ENCODE data around the gene CCDC28A. TPM values are rescaled to one million over a fixed set of nuclear protein-coding genes. Genes with fewer than 3 reads are reported as not detected.

CCDC28A gene
- total and polyA plus RNA-seq, 3 donors from 2014 or later, result 30.3 to 36.4 (median 35.0) TPM

- intact Hi-C loops (cut with DNase I; ENCODE audit: low total_unique reads), result no loop called here
- Histone ChIP-seq H3K27ac (no peak overlapping the region), H3K36me3 (ENCODE audit: low read depth, missing control alignments) (no peaks in the 10 kb centered on the region), H3K9me3 (no peaks in the 10 kb centered on the region), H3K4me1 (no peaks in the 10 kb centered on the region), H3K4me3 (no peak overlapping the region), H3K27me3 (no peaks in the 10 kb centered on the region)
- TF ChIP-seq CTCF (IDR thresholded peaks at IDR 0.05) (no peak), POLR2A (IDR thresholded peaks at IDR 0.05) (no peak)
- 86 to 93% methylated on average over 9 of the region's 9 CpGs for WGBS, 2 donors
- DNase-seq, result no peak
Measured at GRCh38 chr6:138805016-138805765, 31.6 kb downstream of the CCDC28A start.

DNA sequence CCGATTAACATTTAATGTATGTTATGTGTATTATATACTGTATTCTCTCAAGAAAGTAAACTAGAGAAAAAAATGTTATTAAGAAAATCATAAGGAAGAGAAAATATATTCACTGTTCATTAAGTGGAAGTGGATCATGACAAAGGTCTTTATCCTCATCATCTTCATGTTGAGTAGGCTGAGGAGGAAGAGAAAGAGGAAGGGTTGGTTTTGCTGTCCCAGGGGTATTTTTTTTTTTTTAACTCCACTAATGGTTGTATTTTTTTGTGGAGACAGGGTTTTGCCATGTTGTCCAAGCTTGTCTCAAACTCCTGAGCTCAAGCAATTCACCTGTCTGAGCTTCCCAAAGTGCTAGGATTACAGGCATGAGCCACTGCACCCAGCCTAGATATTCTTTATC lies 33.3 kb downstream of the CCDC28A start:
- 95 to 100% methylated on average over 1 of the region's 1 CpG for WGBS, 2 donors
- TF ChIP-seq CTCF (IDR thresholded peaks at IDR 0.05) (no peak), POLR2A (IDR thresholded peaks at IDR 0.05) (no peak)
- intact Hi-C loops (cut with DNase I; ENCODE audit: low total_unique reads), result no loop called here
- Histone ChIP-seq H3K27ac (no peak overlapping the region), H3K36me3 (ENCODE audit: low read depth, missing control alignments) (no peaks in the 10 kb centered on the region), H3K27me3 (no peaks in the 10 kb centered on the region), H3K9me3 (no peaks in the 10 kb centered on the region), H3K4me3 (no peak overlapping the region), H3K4me1 (no peaks in the 10 kb centered on the region)
- DNase-seq, result no peak

- Histone ChIP-seq H3K9me3 (no peaks in the 10 kb centered on the region), H3K27ac (no peak overlapping the region), H3K4me3 (no peak overlapping the region), H3K4me1 (no peaks in the 10 kb centered on the region), H3K36me3 (ENCODE audit: low read depth, missing control alignments) (no peaks in the 10 kb centered on the region), H3K27me3 (no peaks in the 10 kb centered on the region)
- DNase-seq, result no peak
- WGBS, 2 donors, result 85 to 93% methylated on average over 3 of the region's 3 CpGs
- TF ChIP-seq POLR2A (IDR thresholded peaks at IDR 0.05) (no peak), CTCF (IDR thresholded peaks at IDR 0.05) (no peak)
- intact Hi-C loops (cut with DNase I; ENCODE audit: low total_unique reads), result no loop called here
Measured at GRCh38 chr6:138809677-138810076, 36.1 kb downstream of the CCDC28A start.

- H3K4me1 ChIP-seq, result no peaks in the 10 kb centered on the region
- no peaks in the 10 kb centered on the region for H3K36me3 ChIP-seq (ENCODE audit: low read depth, missing control alignments)
- no peaks in the 10 kb centered on the region for H3K9me3 ChIP-seq
- TF ChIP-seq POLR2A (IDR thresholded peaks at IDR 0.05) (no peak), CTCF (IDR thresholded peaks at IDR 0.05) (no peak)
- WGBS, 2 donors, result 88 to 94% methylated on average over 3 of the region's 3 CpGs
- H3K27me3 ChIP-seq, result no peaks in the 10 kb centered on the region
- H3K27ac ChIP-seq, result no peak overlapping the region
- no peak for DNase-seq
- H3K4me3 ChIP-seq, result no peak overlapping the region
- intact Hi-C loops (cut with DNase I; ENCODE audit: low total_unique reads), result no loop called here
Measured at GRCh38 chr6:138811866-138812265, 38.3 kb downstream of the CCDC28A start.

All from testis (tissue), 3 donors.